SU-DHL-6 (cell line): Measurements from ENCODE around the gene GCNT2.

Experiments used
- H2AFZ ChIP-seq: fragments of 200-600 bp; sonication (generic); 2 replicates; pipeline ENCODE4 v1.6.1; 2014; ENCODE audit warnings: low read depth, mild to moderate bottlenecking, moderate library complexity, mixed read lengths, antibody characterized with exemption, low read length; ENCODE audit not compliant: severe bottlenecking
- H3F3A ChIP-seq: fragments of 200-600 bp; shearing (Covaris generic); 2 replicates; pipeline ENCODE4 v1.6.0; 2016; ENCODE audit warnings: antibody characterized with exemption, mild to moderate bottlenecking; ENCODE audit not compliant: insufficient read depth
- H3K27ac ChIP-seq: fragments of 200-600 bp; sonication (generic); 2 replicates; pipeline ENCODE4 v1.5.1; 2016; ENCODE audit warnings: low read depth, mild to moderate bottlenecking, low read length, moderate library complexity, mixed read lengths
- H3K27me3 ChIP-seq: fragments of 200-600 bp; sonication (generic), shearing (Covaris generic); 2 replicates; pipeline ENCODE4 v1.6.0; 2014; ENCODE audit warnings: mild to moderate bottlenecking, low read length
- H3K36me3 ChIP-seq: fragments of 200-600 bp; sonication (generic); 2 replicates; pipeline ENCODE4 v1.6.1; 2014; ENCODE audit warnings: mild to moderate bottlenecking, low read length, mixed read lengths
- H3K4me2 ChIP-seq: fragments of 300-600, 200-600 bp; shearing (Covaris generic), sonication (generic); 2 replicates; pipeline ENCODE4 v1.6.0; 2014; ENCODE audit warnings: low read length, low read depth, mild to moderate bottlenecking; ENCODE audit not compliant: poor library complexity, severe bottlenecking
- H3K4me3 ChIP-seq: fragments of 200-600 bp; sonication (generic); 2 replicates; pipeline ENCODE4 v1.5.1; 2014; ENCODE audit warnings: antibody characterized with exemption, low read length, mild to moderate bottlenecking, mixed read lengths; ENCODE audit not compliant: insufficient read depth, poor library complexity, severe bottlenecking
- H3K79me2 ChIP-seq: fragments of 200-600 bp; sonication (generic); 2 replicates; pipeline ENCODE4 v1.6.1; 2014; ENCODE audit warnings: mild to moderate bottlenecking, low read length, moderate library complexity; ENCODE audit not compliant: insufficient read depth
- H3K9ac ChIP-seq: fragments of 200-600 bp; sonication (generic); 2 replicates; pipeline ENCODE4 v1.7.0; 2014; ENCODE audit warnings: mild to moderate bottlenecking, low read length
- H3K9me2 ChIP-seq: fragments of 200-600 bp; sonication (generic); replicated peaks from 2 replicates; pipeline ENCODE4 v1.6.1; 2014; ENCODE audit warnings: low read length; ENCODE audit not compliant: insufficient read depth
- H3K9me3 ChIP-seq: fragments of 200-600 bp; sonication (generic); 2 replicates; pipeline ENCODE4 v1.6.1; 2014; ENCODE audit warnings: low read length, mixed read lengths; ENCODE audit not compliant: insufficient read depth
- H4K20me1 ChIP-seq: fragments of 200-600 bp; sonication (generic); 2 replicates; pipeline ENCODE4 v1.6.1; 2014; ENCODE audit warnings: low read depth, mild to moderate bottlenecking, antibody characterized with exemption, low read length, moderate library complexity, mixed read lengths
- EZH2phosphoT487 ChIP-seq: fragments of 200-600 bp; sonication (generic), shearing (Covaris generic); conservative IDR thresholded peaks from 2 replicates; pipeline ENCODE4 v1.6.1; 2018; ENCODE audit warnings: mild to moderate bottlenecking, antibody characterized with exemption, low read length, moderate library complexity, mixed read lengths
- TF ChIP-seq, protein P1 (sequence below): fragments of 200-600 bp; sonication (generic); IDR thresholded peaks from one replicate; pipeline ENCODE4 v1.5.1; 2017; ENCODE audit warnings: antibody characterized with exemption, mild to moderate bottlenecking, low read length, moderate library complexity; ENCODE audit not compliant: insufficient read depth, poor library complexity, severe bottlenecking

GCNT2 gene

DNA sequence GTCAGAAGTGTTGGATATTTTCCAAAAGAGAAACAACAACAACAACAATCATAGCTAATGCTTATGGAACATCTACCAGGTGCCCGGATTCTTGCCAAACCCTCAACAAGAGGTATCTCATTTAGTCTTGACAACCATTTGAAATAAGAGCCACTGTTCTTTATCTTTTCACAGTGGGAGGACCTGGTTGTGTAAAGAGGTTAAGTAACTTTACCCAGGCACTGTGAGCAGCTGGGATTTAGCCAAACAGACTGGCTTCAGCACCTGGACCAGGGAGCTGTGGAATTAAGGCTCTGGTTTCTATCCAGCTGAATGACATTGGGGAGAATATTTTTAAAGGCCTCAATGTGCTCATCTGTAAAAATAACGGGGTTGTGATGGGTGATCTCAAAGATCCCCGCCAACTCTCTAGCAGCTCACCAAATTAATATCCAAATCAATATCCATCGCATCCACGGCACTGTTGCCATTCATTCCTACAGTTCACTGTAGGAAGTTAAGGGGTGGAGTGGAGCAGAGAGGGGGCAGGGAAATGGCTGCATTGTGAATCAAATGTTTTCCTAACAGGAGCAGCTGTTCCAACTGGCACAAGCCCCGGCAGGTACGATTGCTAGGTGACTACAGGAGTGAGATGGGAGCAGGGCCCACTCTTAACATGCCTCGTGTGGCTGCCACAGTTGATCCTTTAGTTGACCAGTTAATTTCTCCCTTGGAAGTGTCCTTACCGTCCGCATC is 61.8 kb downstream of the GCNT2 start:
- H3F3A ChIP-seq, result no peaks in the 10 kb centered on the region
- no peak overlapping the region for H3K9ac ChIP-seq
- H4K20me1 ChIP-seq, result no peaks in the 10 kb centered on the region
- H3K27ac ChIP-seq, result no peak overlapping the region
- H3K79me2 ChIP-seq, result peaks cover 5% of the 10 kb centered on the region; the same call in 1 of the 2 replicates
- no peak overlapping the region for H3K4me3 ChIP-seq
- H3K9me3 ChIP-seq, result no peaks in the 10 kb centered on the region
- TF ChIP-seq, protein P1, sequence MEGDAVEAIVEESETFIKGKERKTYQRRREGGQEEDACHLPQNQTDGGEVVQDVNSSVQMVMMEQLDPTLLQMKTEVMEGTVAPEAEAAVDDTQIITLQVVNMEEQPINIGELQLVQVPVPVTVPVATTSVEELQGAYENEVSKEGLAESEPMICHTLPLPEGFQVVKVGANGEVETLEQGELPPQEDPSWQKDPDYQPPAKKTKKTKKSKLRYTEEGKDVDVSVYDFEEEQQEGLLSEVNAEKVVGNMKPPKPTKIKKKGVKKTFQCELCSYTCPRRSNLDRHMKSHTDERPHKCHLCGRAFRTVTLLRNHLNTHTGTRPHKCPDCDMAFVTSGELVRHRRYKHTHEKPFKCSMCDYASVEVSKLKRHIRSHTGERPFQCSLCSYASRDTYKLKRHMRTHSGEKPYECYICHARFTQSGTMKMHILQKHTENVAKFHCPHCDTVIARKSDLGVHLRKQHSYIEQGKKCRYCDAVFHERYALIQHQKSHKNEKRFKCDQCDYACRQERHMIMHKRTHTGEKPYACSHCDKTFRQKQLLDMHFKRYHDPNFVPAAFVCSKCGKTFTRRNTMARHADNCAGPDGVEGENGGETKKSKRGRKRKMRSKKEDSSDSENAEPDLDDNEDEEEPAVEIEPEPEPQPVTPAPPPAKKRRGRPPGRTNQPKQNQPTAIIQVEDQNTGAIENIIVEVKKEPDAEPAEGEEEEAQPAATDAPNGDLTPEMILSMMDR, result no peak
- TF ChIP-seq EZH2phosphoT487, result no peak
- no peaks in the 10 kb centered on the region for H3K27me3 ChIP-seq
- no peaks in the 10 kb centered on the region for H3K36me3 ChIP-seq
- H2AFZ ChIP-seq, result no peak overlapping the region
- no peak overlapping the region for H3K4me2 ChIP-seq
- H3K9me2 ChIP-seq, result no peaks in the 10 kb centered on the region

DNA sequence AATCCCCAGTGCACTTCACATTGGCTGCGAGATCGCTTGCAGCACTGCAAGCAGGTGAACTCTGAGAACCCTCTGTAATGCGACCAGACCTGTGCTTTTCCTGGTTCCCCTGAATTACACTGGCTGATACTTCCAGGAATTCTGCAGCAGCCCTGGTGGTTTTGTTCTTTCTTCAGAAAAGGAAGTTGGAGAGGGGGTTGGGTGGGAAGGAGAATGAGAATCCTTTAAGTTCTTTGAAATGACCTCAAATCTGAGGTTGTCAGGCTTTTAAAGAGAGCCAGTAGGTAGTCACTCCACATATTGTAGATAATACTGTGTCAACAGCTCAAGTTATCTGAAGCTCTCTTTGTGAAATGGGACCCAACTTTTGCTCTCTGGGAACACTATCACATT is 62.4 kb downstream of the GCNT2 start:
- Histone ChIP-seq H3K79me2 (peaks cover 5% of the 10 kb centered on the region; the same call in 1 of the 2 replicates), H3F3A (no peaks in the 10 kb centered on the region), H4K20me1 (no peaks in the 10 kb centered on the region), H3K27ac (no peak overlapping the region), H3K9me3 (no peaks in the 10 kb centered on the region), H3K36me3 (no peaks in the 10 kb centered on the region), H3K9ac (no peak overlapping the region), H3K4me2 (no peak overlapping the region), H3K27me3 (no peaks in the 10 kb centered on the region), H2AFZ (no peak overlapping the region), H3K4me3 (no peak overlapping the region), H3K9me2 (no peaks in the 10 kb centered on the region)
- TF ChIP-seq EZH2phosphoT487, result no peak
- TF ChIP-seq, protein P1, result no peak

DNA sequence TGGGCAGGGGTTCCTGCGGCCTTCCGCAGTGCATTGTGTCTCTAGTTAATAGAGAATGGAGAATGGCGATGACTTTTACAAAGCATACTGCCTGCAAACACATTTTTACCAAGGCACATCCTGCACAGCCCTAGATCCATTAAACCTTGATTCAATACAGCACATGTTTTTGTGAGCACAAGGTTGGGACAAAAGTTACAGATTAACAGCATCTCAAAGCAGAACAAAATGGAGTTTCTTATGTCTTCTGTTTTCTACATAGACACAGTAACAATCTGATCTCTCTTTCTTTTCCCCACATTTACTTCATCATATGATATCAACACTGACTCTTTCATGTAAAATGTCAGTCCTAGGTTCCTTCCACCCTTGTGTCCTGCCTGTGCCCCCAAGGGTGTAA is 63.5 kb downstream of the GCNT2 start:
- H2AFZ ChIP-seq, result no peak overlapping the region
- H3K9ac ChIP-seq, result no peak overlapping the region
- H3K4me2 ChIP-seq, result no peak overlapping the region
- TF ChIP-seq, protein P1, result no peak
- TF ChIP-seq EZH2phosphoT487, result no peak
- no peaks in the 10 kb centered on the region for H3F3A ChIP-seq
- no peaks in the 10 kb centered on the region for H3K9me3 ChIP-seq
- no peaks in the 10 kb centered on the region for H4K20me1 ChIP-seq
- no peak overlapping the region for H3K4me3 ChIP-seq
- H3K27me3 ChIP-seq, result no peaks in the 10 kb centered on the region
- H3K9me2 ChIP-seq, result no peaks in the 10 kb centered on the region
- no peaks in the 10 kb centered on the region for H3K36me3 ChIP-seq
- no peak overlapping the region for H3K27ac ChIP-seq
- peaks cover 5% of the 10 kb centered on the region for H3K79me2 ChIP-seq
